ENCODE results near the gene STX16.
A peak's percentile ranks its signal among the peaks of the same experiment; 100 is the strongest.
"Not testable (repeated sequence)": the region's sequence is repeated elsewhere in the genome, so short reads cannot be mapped to it uniquely, and the experiment has no call there.

Gene STX16

GRCh38 chr20:58637466-58638213, 13.4 kb upstream of the STX16 start:
- DNase-seq: no peak

GRCh38 chr20:58638467-58639181, 12.5 kb upstream of the STX16 start:
- no peak for DNase-seq

- no peak for DNase-seq
Measured at GRCh38 chr20:58639182-58640146, 11.6 kb upstream of the STX16 start.

GRCh38 chr20:58640446-58640845, 10.6 kb upstream of the STX16 start:
- no peak for DNase-seq

- no peak for DNase-seq
Measured at GRCh38 chr20:58642441-58642840, 8.6 kb upstream of the STX16 start.

- not testable (repeated sequence) for DNase-seq
Measured at GRCh38 chr20:58642896-58643295, 8.2 kb upstream of the STX16 start.

GRCh38 chr20:58645412-58645968, 5.6 kb upstream of the STX16 start:
- DNase-seq: peak in 1 of 2 experiments; percentile 13

GRCh38 chr20:58646257-58646656, 4.8 kb upstream of the STX16 start:
- peak in 1 of 2 experiments; percentile 4 for DNase-seq

- DNase-seq: peak; percentile 1 to 7
Measured at GRCh38 chr20:58646703-58647102, 4.4 kb upstream of the STX16 start.

GRCh38 chr20:58647162-58647795, 3.8 kb upstream of the STX16 start:
- DNase-seq: peak in 1 of 2 experiments; percentile 8

GRCh38 chr20:58647796-58648501, 3.1 kb upstream of the STX16 start:
- peak; percentile 9 to 14 for DNase-seq

GRCh38 chr20:58648502-58648825, 2.6 kb upstream of the STX16 start:
- peak in 1 of 2 experiments; percentile 2 for DNase-seq

GRCh38 chr20:58649288-58650180, 1.5 kb upstream of the STX16 start:
- DNase-seq: peak; percentile 59 to 71

GRCh38 chr20:58650181-58650775, 805 bp upstream of the STX16 start:
- peak in 1 of 2 experiments; percentile 59 for DNase-seq

- no peak for DNase-seq
Measured at GRCh38 chr20:58651559-58651945, 469 bp downstream of the STX16 start.

- DNase-seq: peak; percentile 70 to 74
Measured at GRCh38 chr20:58651946-58652605, 993 bp downstream of the STX16 start.

GRCh38 chr20:58652606-58653294, 1.7 kb downstream of the STX16 start:
- no peak for DNase-seq

- no peak for DNase-seq
Measured at GRCh38 chr20:58654337-58654736, 3.3 kb downstream of the STX16 start.

Measured in activated T-cell treated with anti-CD3 and anti-CD28 coated beads, Interleukin-2, amount 50 U/mL, for 48 hours (primary cell).